Measurements from ENCODE around the gene ALMS1. TPM values are rescaled to one million over a fixed set of nuclear protein-coding genes. Genes with fewer than 3 reads are reported as not detected.

The ALMS1 gene
- total RNA-seq, 1 donor from 2014 or later = 7.4 TPM

DNA sequence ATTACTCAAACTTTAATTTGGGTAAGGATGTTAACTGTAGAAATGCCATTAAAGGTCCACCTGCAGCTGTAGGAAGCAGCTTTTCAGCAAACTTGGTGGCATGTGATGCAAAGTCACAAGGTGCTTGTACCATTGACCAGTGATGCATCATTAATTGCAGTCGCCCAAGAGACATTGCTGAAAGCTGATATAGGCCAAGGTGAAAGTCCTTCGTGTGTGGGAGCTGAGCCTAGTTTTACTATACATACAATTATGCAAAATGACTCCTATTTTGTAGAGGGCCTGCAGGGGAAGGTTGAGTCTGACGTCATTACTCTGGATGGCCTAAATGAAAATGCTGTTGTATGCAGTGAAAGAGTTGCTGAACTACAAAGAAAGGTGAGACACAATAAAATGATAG lies 40.5 kb downstream of the ALMS1 start:
- H3K36me3 ChIP-seq (ENCODE audit: control insufficient read depth, insufficient read depth, low read length) = no peaks in the 10 kb centered on the region
- FAIRE-seq (no peak), DNase-seq (ENCODE audit: low read depth) (no peak)
- H3K4me3 ChIP-seq (ENCODE audit: low read depth, low read length) = no peak overlapping the region
- H3K27me3 ChIP-seq (ENCODE audit: control insufficient read depth, insufficient read depth, low read length) = no peaks in the 10 kb centered on the region
- TF ChIP-seq, protein P1, sequence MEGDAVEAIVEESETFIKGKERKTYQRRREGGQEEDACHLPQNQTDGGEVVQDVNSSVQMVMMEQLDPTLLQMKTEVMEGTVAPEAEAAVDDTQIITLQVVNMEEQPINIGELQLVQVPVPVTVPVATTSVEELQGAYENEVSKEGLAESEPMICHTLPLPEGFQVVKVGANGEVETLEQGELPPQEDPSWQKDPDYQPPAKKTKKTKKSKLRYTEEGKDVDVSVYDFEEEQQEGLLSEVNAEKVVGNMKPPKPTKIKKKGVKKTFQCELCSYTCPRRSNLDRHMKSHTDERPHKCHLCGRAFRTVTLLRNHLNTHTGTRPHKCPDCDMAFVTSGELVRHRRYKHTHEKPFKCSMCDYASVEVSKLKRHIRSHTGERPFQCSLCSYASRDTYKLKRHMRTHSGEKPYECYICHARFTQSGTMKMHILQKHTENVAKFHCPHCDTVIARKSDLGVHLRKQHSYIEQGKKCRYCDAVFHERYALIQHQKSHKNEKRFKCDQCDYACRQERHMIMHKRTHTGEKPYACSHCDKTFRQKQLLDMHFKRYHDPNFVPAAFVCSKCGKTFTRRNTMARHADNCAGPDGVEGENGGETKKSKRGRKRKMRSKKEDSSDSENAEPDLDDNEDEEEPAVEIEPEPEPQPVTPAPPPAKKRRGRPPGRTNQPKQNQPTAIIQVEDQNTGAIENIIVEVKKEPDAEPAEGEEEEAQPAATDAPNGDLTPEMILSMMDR (IDR thresholded peaks at IDR 0.05; ENCODE audit: insufficient read depth, low read length, severe bottlenecking) = no peak

DNA sequence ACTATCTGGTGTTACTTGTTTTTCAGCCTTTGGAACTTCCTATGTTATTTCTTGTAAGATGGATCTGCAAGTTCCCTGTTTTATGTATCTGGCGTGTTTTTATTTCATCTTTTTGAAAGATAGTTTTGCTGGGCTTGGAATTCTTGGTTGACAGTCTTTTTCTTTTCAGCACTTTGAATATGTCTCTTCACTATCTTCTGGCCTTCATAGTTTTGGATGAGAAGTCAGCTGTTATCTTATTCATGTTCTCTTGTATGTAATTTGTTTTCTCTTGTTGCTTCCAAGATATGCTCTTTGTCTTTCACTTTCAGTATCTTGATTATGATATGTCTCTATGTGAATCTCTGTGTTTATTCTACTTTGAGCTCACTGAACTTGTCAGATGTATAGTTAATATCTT lies 50.4 kb downstream of the ALMS1 start:
- DNase-seq (ENCODE audit: low read depth) (no peak), FAIRE-seq (no peak)
- H3K4me3 ChIP-seq (ENCODE audit: low read depth, low read length) = no peak overlapping the region
- peaks cover 2% of the 10 kb centered on the region for H3K36me3 ChIP-seq (ENCODE audit: control insufficient read depth, insufficient read depth, low read length)
- no peaks in the 10 kb centered on the region for H3K27me3 ChIP-seq (ENCODE audit: control insufficient read depth, insufficient read depth, low read length)
- TF ChIP-seq, protein P1 (IDR thresholded peaks at IDR 0.05; ENCODE audit: insufficient read depth, low read length, severe bottlenecking) = no peak

DNA sequence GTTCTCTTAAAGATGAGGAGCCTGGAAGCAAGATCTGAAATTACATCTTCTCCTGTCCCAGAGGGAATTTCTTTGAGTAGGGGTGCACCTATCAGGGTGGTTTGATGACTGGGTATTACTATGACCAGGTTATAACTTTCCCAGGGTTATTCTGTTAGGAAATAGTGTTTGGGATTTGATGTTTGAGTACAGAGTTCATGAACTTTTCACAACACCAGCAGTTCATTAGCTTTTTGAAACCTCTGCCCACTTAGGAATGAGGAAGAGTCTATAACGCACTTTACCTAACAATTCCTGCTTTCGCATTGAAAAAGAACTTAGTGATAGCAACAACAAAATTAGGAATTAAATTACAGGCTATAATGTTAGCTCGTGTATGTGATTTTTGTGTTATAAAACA lies 58.6 kb downstream of the ALMS1 start:
- no peak overlapping the region for H3K4me3 ChIP-seq (ENCODE audit: low read depth, low read length)
- FAIRE-seq = no peak
- TF ChIP-seq, protein P1 (IDR thresholded peaks at IDR 0.05; ENCODE audit: insufficient read depth, low read length, severe bottlenecking) = no peak
- peaks cover 1% of the 10 kb centered on the region for H3K36me3 ChIP-seq (ENCODE audit: control insufficient read depth, insufficient read depth, low read length)
- DNase-seq (ENCODE audit: low read depth) = no peak
- no peaks in the 10 kb centered on the region for H3K27me3 ChIP-seq (ENCODE audit: control insufficient read depth, insufficient read depth, low read length)

DNA sequence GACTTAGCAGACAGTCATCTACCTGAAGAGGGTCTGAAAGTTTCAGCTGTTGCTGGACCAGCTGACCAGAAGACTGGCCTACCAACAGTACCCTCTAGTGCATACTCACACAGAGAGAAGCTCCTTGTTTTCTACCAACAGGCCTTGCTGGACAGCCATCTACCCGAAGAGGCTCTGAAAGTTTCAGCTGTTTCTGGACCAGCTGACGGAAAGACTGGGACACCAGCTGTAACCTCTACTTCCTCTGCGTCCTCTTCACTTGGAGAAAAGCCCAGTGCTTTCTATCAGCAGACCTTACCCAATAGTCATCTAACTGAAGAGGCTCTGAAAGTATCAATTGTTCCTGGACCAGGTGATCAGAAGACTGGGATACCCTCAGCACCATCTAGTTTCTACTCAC lies 63.2 kb downstream of the ALMS1 start:
- H3K27me3 ChIP-seq (ENCODE audit: control insufficient read depth, insufficient read depth, low read length) = no peaks in the 10 kb centered on the region
- no peak overlapping the region for H3K4me3 ChIP-seq (ENCODE audit: low read depth, low read length)
- H3K36me3 ChIP-seq (ENCODE audit: control insufficient read depth, insufficient read depth, low read length) = no peaks in the 10 kb centered on the region
- no peak for FAIRE-seq
- DNase-seq (ENCODE audit: low read depth) = no peak
- TF ChIP-seq, protein P1 (IDR thresholded peaks at IDR 0.05; ENCODE audit: insufficient read depth, low read length, severe bottlenecking) = no peak

DNA sequence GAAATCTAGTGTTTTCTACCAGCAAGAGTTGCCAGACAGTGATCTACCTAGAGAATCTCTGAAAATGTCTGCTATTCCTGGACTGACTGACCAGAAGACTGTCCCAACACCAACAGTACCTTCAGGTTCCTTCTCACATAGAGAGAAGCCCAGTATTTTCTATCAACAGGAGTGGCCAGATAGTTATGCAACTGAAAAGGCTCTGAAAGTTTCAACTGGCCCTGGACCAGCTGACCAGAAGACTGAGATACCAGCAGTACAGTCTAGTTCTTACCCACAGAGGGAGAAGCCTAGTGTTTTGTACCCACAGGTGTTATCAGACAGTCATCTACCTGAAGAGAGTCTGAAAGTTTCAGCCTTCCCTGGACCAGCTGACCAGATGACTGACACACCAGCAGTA lies 63.8 kb downstream of the ALMS1 start:
- no peak for DNase-seq (ENCODE audit: low read depth)
- FAIRE-seq = no peak
- no peaks in the 10 kb centered on the region for H3K27me3 ChIP-seq (ENCODE audit: control insufficient read depth, insufficient read depth, low read length)
- H3K4me3 ChIP-seq (ENCODE audit: low read depth, low read length) = no peak overlapping the region
- H3K36me3 ChIP-seq (ENCODE audit: control insufficient read depth, insufficient read depth, low read length) = no peaks in the 10 kb centered on the region
- TF ChIP-seq, protein P1 (IDR thresholded peaks at IDR 0.05; ENCODE audit: insufficient read depth, low read length, severe bottlenecking) = no peak

DNA sequence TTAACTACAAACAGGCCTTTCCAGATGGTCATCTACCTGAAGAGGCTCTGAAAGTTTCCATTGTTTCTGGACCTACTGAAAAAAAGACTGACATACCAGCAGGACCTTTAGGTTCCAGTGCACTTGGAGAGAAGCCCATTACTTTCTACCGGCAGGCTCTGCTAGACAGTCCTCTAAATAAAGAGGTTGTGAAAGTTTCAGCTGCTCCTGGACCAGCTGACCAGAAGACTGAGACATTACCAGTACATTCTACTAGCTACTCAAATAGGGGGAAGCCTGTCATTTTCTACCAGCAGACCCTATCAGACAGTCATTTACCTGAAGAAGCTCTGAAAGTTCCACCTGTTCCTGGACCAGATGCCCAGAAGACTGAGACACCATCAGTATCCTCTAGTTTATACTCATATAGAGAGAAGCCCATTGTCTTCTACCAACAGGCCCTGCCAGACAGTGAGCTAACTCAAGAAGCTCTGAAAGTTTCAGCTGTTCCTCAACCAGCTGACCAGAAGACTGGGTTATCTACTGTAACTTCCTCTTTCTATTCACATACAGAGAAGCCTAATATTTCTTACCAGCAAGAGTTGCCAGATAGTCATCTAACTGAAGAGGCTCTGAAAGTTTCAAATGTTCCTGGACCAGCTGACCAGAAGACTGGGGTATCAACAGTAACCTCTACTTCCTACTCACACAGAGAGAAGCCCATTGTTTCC lies 65.8 kb downstream of the ALMS1 start:
- TF ChIP-seq, protein P1 (IDR thresholded peaks at IDR 0.05; ENCODE audit: insufficient read depth, low read length, severe bottlenecking) = no peak
- DNase-seq (ENCODE audit: low read depth) = no peak
- Histone ChIP-seq H3K27me3 (ENCODE audit: control insufficient read depth, insufficient read depth, low read length) (no peaks in the 10 kb centered on the region), H3K36me3 (ENCODE audit: control insufficient read depth, insufficient read depth, low read length) (no peaks in the 10 kb centered on the region), H3K4me3 (ENCODE audit: low read depth, low read length) (no peak overlapping the region)
- no peak for FAIRE-seq

All from bronchial epithelial cell (primary cell).